GM21423 (cell line): Measurements from ENCODE around the gene PRG3.
"Not testable (repeated sequence)": the region's sequence is repeated elsewhere in the genome, so short reads cannot be mapped to it uniquely, and the experiment has no call there.

ENCODE experiments used
- ATAC-seq: cut with Tn5 transposase; IDR thresholded peaks from one replicate; pipeline ENCODE4 v1.9.1; 2021; ENCODE audit warnings: mild to moderate bottlenecking, moderate library complexity; ENCODE audit not compliant: unreplicated experiment

PRG3 gene

DNA sequence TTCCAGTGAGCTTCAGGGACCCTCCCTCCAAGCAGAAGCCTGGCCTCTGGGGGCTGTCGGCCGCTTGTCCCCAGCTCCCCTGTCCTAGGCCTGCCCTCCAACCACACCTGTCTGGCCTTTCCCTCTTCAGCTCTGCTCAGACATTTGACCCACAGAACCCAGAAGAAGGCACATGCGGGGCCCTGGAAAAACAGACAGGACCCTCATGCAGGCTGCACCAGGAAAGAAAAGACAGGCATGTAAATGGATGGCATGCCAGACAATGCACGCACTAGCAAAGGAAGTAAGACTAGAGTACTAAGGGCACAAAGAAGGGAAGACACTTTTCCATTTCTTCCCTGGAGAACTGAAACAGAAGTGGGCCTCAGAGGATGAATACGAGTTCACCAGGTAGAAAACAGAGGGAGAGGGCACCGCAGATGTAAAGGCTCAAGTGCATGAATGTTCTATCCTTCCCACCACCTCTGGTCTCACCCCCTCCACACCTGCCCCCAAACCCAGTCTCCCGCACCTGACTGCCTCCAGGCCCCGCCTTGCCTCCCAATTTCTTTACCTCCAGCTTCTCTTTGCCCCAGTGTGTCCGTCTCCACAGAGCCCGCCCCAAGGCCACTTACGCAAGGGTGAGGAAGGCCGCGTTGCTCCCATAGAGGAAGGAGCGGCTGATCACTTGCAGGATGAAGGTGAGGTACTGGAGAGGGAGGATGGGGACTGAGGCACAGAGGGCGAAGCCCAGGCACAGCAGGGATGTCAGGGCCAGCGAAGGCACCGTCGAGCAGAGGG is 28.6 kb upstream of the PRG3 start:
- no peak for ATAC-seq

DNA sequence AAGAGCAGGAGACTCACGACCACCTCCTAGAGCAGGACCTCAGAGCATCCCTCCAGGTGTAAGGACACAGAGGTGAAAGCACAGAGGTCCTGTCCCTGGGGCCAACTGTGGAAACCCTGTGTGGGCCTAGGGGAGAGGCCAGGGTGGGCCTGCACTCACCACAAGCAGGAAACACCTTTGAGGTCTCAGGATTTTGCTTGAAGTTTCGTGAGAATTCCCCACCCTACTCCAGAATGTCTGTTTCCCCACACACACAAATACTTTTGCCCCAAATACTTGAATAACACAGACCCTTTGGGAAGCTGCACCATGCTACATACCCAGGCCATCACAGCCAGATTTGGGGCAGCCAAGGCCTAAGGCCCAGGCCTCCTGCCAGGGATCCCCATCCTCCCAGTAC is 27.8 kb upstream of the PRG3 start:
- no peak for ATAC-seq

DNA sequence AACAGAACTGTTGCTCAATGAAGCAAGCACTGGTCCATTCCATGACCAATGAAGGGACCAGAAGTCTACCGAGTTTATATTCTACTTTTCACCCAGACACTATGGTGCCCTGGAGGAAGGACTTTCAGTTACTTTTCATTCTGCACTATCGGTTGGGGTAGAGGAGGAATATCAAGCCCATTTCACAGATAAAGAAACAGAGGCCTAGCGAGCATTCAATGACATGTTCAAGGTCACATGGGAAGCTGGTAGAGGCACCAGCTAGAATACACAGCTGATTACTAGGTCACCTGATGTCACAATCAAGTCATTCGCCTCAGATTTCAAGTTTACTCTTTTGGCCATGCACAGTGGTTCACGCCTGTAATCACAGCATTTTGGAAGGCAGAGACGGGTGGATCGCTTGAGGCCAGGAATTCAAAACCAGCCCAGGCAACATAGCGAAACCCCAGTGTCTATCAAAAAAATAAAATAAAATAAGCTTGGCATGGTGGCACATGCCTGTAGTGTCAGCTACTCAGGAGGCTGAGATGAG is 27.1 kb upstream of the PRG3 start:
- ATAC-seq, result no peak

DNA sequence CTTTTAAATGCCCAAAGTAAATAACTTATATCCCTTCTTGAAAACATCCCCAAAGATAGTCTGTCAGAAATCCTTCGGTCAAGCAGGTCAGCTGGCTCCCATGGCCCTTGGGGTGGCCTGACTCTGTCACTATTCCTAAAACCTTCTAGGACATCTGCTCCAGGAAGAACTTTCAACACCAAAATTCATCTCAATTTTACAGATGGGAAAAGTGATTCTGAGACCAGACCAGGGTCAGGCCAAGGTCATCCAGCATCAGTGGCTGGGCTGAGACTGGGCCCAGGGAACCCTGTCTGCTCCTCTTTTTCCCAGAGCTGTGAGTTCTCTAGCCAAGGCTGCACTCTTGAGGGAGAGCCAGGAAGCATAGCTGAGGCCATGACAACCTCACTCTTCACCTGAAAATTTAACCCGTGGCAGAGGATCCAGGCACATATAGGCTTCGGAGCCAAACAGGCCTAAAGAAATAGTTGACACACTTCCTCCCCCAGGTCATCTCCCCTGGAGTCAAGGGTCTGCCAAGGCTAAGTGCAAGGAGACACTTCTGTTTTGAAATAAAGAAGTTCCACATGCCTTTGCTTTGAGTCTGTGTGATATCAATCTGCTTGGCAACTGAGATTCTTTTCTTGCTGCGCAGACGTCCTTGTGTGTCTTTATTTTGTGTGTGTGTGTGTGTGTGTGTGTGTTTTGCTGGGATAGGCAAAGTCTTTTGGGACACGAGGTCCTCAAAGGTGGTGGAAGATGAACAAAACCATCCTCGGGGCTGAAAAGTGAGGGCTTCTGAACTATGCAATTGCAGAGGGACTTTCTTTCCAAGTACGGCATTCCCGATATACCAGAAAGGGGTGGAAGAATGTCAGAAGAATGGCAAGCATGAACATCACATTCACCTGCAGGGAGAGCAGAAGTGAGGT is 26.3 kb upstream of the PRG3 start:
- ATAC-seq, result no peak

DNA sequence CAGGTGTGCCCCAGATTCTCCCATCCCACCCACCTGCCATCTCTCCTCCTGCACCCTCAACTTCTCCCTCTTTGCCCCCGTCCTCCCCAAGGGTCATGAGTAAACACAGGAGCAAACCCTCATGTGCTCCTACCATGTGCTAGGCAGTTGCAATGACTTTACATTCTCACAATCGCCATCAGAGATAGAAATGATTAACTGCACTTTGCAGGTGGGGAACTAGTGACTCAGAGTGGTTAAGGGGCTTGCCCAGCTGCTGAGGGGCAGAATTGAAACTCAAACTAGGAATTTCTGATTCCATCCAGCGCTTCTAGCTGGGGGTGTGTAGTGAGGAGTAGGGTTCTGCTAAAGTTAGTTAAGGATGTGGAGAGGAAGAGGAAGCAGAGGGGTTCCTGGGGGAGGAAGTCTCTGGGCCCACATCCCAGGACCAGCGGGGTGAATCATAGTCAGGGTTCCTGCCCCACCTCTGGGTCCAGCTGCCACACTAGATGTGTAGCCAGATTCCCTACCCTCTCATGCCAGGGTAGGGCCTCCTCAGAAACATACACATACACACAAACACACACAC is 25.5 kb upstream of the PRG3 start:
- ATAC-seq, result peak; percentile 73

DNA sequence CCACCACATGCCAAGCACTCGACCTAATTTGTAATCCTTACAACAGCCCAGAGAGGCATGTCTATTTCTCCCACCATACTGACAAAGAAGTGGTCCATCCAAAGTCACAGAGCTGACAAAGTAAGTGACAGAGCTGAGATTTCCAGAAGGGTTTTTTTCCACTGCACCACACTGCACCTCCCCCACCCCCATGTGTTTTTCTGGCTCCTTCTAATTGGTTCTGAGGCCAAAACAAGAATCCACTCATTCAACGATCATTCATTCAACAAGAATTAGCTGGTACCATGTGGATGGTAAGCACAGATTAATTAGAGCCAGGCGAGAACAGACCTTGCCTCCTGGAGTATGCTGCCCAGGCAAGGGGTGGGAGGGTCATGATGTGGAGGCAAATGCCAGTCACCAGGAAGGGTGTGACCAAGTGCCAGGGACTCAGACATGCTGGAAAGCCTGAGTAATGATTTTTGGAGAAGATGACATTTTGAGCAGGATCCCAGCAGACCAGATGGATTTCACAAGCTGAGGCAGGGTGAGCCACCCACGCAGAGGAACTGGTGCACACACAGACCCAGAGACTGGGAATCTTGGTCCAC is 24.4 kb upstream of the PRG3 start:
- ATAC-seq, result no peak

DNA sequence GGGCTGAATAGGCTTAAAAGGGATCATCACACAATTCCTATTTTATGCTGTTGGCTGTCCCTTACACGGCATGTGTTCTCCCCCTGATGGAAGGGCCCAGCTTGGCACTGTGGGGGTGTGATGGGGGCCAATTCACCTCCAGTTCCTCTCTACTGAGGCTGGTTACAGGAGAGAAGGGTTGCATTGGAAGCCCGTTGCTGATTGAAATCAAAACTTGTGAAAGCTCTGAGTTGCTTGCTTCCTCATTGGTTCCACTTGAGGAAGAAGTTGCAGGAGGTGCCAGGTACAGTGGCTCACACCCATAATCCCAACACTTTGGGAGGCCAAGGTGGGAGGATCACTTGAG is 22.8 kb upstream of the PRG3 start:
- no peak for ATAC-seq

DNA sequence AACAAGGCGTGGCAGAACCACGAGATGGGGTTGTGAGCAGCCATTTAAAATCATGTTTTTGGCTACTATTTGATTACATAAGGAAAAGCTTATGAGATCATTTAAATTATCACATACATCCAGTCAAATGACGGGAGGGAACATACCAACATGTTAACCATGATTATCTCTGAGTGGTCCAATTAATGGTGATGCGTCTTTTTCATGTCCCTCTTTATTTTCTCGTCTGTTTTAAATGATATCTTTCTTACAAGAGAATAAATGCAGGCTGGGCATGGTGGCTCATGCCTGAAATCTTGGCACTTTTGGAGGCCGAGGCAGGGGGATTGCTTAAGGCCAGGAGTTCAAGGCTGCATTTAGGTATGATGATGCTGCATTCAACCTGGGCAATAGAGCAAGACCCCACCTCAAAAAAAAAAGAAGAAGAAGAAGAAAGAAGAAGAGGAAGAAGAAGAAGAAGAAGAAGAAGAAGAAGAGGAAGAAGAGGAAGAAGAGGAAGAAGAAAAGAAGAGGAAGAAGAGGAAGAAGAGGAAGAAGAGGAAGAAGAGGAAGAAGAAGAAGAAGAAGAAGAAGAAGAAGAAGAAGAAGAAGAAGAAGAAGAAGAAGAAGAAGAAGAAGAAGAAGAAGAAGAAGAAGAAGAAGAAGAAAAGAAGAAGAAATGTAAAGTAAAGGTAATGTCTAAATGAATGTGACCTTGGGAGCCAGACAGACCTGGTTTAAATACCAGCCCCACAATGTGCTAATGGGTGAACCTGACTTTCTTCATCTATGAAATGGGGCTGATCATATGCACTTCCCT is 22.3 kb upstream of the PRG3 start:
- not testable (repeated sequence) for ATAC-seq

DNA sequence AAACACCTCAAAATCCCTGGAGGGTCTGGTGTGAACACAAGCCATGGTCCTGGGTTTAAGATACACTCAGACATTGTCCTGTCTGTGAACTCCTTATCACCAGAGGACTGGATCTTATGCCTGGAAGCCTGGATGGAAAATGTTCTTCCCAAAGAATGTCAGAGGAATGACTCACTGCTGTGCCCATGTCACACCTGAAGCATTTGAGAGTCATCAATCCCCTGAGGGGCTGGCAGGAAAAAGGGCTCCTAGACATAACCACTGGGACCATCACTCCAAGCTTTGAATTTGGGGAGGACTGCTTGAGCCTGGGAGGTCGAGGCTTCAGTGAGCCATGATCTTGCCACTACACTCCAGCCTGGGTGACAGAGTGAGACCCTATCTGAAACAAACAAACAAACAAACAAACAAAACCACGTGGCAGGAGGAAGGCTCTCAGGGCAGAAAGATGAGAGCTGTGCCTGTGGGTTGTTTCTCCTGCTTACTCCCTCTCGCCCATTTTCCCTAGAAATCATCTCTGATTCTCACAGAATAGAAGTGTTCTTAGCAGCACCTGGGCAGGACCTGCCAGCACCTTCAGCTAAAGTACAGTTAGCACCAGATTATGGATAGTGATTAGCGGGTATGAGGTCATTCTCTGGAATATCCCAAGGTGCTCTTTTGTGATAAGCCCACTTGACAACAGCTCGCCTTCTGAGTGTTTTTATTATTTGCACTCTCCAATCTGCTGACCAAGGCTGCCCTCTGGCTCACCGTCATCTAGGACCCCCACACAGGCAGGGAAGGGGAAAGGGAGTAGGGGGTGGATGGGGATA is 21.4 kb upstream of the PRG3 start:
- ATAC-seq, result no peak

DNA sequence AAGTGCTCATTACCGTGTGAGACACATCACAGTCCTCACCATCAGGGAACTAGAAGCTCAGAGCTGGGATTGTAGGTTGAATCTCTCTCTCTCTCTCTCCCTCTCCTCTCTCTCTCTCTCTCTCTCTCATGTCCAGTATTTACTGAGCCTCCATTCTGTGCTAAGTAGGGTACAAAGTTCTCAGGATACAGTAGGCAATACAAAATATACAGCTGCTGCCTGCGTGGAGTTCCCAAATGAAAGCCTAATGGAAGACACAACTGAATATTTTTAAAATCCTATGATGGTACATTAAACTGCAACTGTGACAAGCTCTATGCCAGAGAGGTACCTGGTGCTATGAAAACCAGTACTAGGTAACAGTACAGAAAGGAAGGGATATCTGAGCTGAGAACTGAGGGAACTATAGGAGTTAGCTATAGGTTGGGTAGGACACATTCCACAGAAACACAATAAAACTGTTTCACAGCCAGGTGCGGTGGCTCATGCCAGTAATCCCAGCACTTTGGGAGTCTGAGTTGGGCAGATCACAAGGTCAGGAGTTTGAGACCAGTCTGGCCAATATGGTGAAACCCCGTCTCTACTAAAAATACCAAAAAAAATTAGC is 19.1 kb upstream of the PRG3 start:
- no peak for ATAC-seq

DNA sequence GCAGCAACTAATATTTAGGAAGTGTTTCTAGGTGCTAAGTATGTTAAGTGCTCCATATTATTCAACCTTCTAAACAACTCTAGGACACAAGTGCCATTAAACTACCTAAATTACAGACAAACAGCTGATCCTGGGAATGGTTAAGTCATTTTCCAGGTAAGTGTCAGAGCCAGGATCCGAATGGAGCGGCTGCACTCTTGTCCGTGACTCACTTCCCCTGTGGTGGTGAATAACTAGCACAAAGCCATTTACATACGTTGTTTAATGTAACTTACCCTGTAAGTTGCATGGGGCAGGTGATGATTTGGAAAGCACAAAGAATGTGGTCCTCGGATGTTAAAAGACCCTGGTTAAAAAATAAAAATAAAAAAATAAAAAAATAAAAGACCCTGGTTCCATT is 18.3 kb upstream of the PRG3 start:
- no peak for ATAC-seq

DNA sequence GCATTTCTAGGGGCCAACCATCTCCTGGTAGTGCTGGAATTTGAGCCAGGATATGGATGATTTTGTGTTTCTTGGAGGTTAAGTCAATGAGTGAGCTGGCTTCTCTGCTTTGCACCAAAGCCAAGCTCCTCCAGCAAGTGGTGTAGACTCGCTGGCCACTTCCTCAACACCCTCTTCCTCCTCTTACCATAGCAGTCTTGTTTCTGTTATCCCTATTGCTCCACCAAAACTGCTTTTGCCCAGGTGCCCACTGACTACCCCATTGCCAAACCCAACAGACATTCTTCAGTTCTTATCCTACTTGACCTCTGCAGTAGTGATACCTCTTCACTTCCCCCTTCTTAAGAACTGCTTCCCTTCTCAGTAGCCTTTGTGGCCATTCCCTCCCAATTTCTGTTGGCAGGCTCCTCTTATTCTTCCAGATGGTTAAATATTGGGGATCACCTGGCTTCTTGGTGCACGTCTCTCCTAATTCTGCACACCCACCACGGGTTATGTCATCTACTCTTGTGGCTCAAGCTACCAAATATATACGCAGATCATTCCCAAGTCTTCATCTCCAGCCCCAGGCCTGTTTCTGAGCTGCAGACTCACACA is 16.5 kb upstream of the PRG3 start:
- ATAC-seq, result no peak

DNA sequence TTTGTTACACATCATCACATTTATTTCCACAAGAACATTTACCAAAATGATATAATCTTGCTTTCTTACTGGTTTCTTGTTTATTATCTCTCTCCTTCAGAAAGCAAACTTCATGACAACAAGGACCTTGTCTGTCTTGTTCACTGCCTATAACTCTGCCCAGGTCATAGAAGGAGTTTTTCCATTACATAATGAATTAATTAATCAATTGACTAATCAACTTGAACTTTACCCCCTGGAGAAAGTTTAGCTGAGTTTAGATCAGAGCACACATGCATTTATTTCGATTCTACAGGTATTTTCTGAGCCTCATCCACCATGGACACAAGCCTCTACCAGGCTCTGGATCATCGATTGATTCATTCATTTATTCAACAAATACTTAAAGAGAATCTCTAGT is 15.8 kb upstream of the PRG3 start:
- ATAC-seq, result no peak

DNA sequence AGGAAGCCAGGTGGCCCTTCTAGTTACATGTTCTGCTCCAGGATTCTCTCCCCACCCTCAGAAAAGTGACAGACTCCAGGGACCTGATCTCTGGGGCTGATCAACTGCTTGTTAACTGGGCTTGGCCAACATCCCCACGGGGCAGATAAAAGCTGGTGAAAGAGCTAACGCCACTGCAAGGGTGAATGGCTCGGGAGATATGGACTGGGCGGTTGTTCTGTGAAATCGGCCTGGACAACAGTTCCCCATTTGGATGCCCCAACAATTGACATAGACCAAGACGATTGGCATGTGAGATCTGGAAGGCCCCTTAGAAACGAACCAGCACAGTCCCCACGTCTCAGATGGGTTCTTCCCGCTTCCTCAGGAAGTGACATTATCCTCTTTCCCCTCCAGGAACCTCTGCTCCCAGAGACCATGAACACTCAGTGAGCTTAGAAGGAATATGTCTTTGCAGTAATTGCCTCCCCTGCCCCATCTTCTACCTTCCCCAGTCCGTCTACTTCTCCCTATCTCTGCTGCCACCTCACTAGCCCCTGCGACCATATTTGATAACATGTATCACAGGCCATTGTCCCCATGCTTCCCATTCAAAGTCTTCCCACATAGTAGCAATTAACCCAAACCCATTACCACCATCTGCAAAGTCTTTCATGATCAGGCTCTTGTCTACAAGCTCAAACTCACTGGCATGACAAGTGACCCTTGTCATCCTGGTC is 15.1 kb upstream of the PRG3 start:
- no peak for ATAC-seq

DNA sequence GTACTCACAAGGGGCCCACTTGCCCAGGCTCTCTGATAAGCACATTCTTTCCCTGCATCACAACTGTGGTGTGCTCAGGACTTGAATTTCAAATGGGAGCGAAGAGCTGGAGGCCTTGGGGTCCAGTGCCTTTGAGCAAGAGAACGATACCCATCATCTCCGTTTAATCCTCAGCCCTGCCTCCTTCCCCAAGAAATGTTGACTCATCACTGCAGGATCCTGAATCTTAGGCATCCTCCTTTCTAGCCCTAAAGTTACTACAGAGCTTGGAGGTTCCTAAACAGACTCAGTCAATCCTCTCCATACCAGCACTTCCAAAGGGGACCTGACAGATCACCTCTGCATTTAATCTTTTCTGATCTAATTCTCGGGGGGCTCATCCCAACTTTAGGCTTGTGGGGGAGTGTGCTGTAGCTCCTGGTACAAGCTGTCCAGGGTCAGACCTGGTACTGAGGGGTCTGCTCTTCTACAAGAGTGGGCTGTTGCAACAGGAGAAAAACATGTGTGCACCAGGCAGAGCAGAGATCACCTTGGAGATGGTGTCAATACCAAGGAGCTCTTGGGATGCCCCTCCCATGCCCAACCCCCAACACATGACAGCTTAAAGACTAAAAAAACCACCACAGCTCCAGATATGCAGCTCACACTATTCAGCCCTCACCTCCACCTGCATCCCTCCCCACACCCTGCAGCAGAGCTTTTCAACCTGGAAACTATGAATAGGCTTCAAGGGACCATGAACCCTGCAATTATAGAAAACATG is 13.4 kb upstream of the PRG3 start:
- no peak for ATAC-seq

DNA sequence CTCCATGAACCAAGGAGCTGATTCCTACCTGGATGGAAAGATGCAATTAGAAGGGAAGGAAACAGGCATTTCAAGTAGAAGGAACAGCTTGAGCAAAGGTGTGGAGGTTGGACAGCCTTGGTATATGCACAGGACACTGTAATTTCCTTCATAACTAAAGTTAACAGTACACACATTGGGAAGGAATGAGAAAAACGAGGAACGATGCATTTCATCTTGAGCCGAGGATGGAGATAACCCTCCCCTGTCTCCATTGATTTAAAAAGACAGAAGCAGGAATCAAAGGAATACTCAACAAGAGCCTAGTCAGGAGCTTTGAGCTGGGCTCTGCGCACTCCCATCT is 11.8 kb upstream of the PRG3 start:
- no peak for ATAC-seq

DNA sequence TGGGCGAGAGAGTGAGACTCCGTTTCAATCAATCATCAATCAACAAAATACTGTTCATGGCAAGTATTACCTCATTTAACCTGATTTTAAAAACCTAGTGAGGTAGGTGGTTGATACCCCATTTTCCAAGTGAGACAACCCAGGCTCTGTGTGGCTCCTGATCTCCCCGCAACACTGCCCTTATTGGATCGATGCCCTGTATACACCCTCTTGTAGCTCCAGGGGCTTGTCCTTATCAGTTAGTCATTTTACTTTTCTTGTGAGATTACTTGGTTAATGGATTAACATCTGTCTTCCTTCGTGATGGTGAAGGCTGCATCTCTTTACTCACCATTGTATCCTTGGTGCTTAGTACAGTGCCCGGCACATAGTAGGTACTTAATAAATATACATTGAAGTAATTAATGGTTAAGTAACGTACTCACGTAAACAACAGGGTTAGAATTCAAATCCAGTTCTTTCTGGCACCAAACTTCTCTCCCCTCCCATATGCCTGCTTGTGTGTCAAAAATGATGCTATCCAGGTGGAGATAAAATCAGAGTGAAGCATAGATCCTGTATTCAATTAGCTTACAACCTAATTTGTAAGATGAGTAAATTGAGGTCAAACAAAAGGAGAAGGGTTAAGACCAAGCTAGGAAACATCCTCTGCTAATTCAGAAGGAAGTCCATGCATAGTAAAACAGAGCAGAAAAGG is 11.3 kb upstream of the PRG3 start:
- no peak for ATAC-seq
